Astrocyte (in vitro differentiated cells and primary cell): Measurements from ENCODE around the gene MYH10. TPM values are rescaled to one million over a fixed set of nuclear protein-coding genes. Genes with fewer than 3 reads are reported as not detected.

Experiments
- DNase-seq: peaks from one replicate; pipeline ENCODE4 v3.0.0-alpha.2; 2010; ENCODE audit warnings: low read depth
- FAIRE-seq: peaks from 2 replicates; lab custom pipeline; 2011; peaks lifted over from hg19 to GRCh38; lab: Jason Lieb, UNC
- H2AFZ ChIP-seq: 2 replicates; pipeline ENCODE4 v1.6.0; 2012; ENCODE audit warnings: low read depth, low read length, inconsistent platforms
- H3K27ac ChIP-seq: 2 replicates; pipeline ENCODE4 v1.5.1; 2011; ENCODE audit warnings: low read depth, low read length, inconsistent platforms
- H3K27me3 ChIP-seq: 2 replicates; pipeline ENCODE4 v1.6.0; 2011; ENCODE audit warnings: low read length, inconsistent platforms; ENCODE audit not compliant: insufficient read depth
- H3K36me3 ChIP-seq: 2 replicates; pipeline ENCODE4 v1.5.1; 2011; ENCODE audit warnings: low read length, inconsistent platforms; ENCODE audit not compliant: insufficient read depth
- H3K4me1 ChIP-seq: 2 replicates; pipeline ENCODE4 v1.5.1; 2011; ENCODE audit warnings: low read length, inconsistent platforms; ENCODE audit not compliant: insufficient read depth
- H3K4me2 ChIP-seq: 2 replicates; pipeline ENCODE4 v1.6.0; 2012; ENCODE audit warnings: low read length, inconsistent platforms
- H3K4me3 ChIP-seq: 2 replicates; pipeline ENCODE4 v1.5.1; 2011; ENCODE audit warnings: low read depth, mild to moderate bottlenecking, low read length, inconsistent platforms; ENCODE audit not compliant: insufficient read depth
- H3K79me2 ChIP-seq: 2 replicates; pipeline ENCODE4 v1.6.0; 2012; ENCODE audit warnings: mild to moderate bottlenecking, low read length, inconsistent platforms; ENCODE audit not compliant: insufficient read depth
- H3K9ac ChIP-seq: 2 replicates; pipeline ENCODE4 v1.6.0; 2012; ENCODE audit warnings: mild to moderate bottlenecking, low read length, inconsistent platforms
- H3K9me3 ChIP-seq: 2 replicates; pipeline ENCODE4 v1.5.1; 2012; ENCODE audit warnings: low read depth, mild to moderate bottlenecking, low read length, inconsistent platforms; ENCODE audit not compliant: insufficient read depth
- H4K20me1 ChIP-seq: 2 replicates; pipeline ENCODE4 v1.6.0; 2012; ENCODE audit warnings: low read length, inconsistent platforms; ENCODE audit not compliant: insufficient read depth
- H3K27ac Mint-ChIP-seq: one replicate; pipeline ENCODE4 v1.8.0; 2021; ENCODE audit warnings: mild to moderate bottlenecking, mixed read lengths; ENCODE audit not compliant: unreplicated experiment
- H3K27me3 Mint-ChIP-seq: one replicate; pipeline ENCODE4 v1.8.0; 2021; ENCODE audit warnings: low read depth, mixed read lengths; ENCODE audit not compliant: unreplicated experiment
- H3K36me3 Mint-ChIP-seq: one replicate; pipeline ENCODE4 v1.8.0; 2021; ENCODE audit warnings: low read depth, mixed read lengths; ENCODE audit not compliant: unreplicated experiment
- H3K4me1 Mint-ChIP-seq: one replicate; pipeline ENCODE4 v1.8.0; 2021; ENCODE audit warnings: low read depth, mixed read lengths; ENCODE audit not compliant: unreplicated experiment
- H3K4me3 Mint-ChIP-seq: one replicate; pipeline ENCODE4 v1.8.0; 2021; ENCODE audit warnings: mild to moderate bottlenecking, moderate library complexity, mixed read lengths; ENCODE audit not compliant: unreplicated experiment
- H3K9me3 Mint-ChIP-seq: one replicate; pipeline ENCODE4 v1.8.0; 2021; ENCODE audit warnings: mild to moderate bottlenecking, mixed read lengths; ENCODE audit not compliant: unreplicated experiment
- EZH2 ChIP-seq: IDR thresholded peaks from 2 replicates; pipeline ENCODE4 v1.6.1; 2012; ENCODE audit warnings: mild to moderate bottlenecking, low read length, inconsistent platforms; ENCODE audit not compliant: insufficient read depth
- total RNA-seq: library from RNA; stranded (reverse); gene quantifications from 2 replicates; pipeline ENCODE4 v1.2.1, GENCODE V29; 2021
- TF ChIP-seq, protein P1 (sequence below): IDR thresholded peaks from 2 replicates; pipeline ENCODE4 v1.5.1; 2011; ENCODE audit warnings: low read depth, mild to moderate bottlenecking, inconsistent platforms, low read length, moderate library complexity; ENCODE audit not compliant: insufficient read depth

Gene MYH10
- total RNA-seq, 1 donor from 2014 or later, result 150 TPM

DNA sequence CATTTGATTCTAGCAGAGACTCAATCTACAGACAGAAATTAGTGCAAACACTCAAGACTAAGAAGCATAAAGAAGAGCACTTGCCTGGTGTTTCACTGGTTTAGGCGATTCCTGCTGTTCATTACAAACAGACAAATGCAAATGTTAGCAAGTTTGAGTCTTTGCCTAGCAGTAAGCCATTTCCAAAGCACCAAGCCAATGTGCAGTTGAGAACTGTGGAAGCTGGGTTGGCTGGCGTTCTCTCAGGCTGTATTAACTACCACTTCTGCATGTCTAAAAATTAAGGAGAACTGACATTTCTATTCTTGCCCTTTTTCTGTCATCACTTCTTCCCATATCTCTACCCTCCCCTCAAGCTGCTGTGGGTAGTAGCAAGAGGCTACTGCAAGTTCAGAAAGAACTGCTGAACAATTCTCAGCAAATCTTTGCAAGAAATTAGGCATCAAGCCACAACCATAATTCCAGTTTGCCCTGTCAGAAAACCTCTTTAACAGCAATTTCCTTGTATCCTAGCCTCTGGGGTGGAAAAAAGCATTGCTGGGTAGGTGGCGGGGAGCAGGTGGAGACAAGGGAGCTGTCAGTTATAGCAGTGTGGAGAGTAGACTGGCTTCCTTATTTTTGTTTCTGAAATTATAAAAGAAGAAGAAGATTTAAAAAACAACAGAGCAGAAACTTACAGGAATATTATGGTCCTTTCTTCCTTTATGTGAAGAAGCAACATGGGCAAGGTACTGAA lies 53.8 kb downstream of the MYH10 start:
- Histone ChIP-seq H2AFZ (no peak overlapping the region), H3K79me2 (peaks cover 10% of the 10 kb centered on the region), H3K4me1 (no peaks in the 10 kb centered on the region), H3K4me3 (no peak overlapping the region), H3K36me3 (peaks cover 17% of the 10 kb centered on the region), H3K27me3 (no peaks in the 10 kb centered on the region), H4K20me1 (peaks cover 13% of the 10 kb centered on the region), H3K9ac (no peak overlapping the region), H3K27ac (no peak overlapping the region), H3K9me3 (no peaks in the 10 kb centered on the region), H3K4me2 (no peak overlapping the region)
- peaks cover 12% of the 10 kb centered on the region for H3K4me1 Mint-ChIP-seq
- H3K4me3 Mint-ChIP-seq, result no peak overlapping the region
- no peaks in the 10 kb centered on the region for H3K9me3 Mint-ChIP-seq
- no peak for TF ChIP-seq EZH2
- TF ChIP-seq, protein P1, sequence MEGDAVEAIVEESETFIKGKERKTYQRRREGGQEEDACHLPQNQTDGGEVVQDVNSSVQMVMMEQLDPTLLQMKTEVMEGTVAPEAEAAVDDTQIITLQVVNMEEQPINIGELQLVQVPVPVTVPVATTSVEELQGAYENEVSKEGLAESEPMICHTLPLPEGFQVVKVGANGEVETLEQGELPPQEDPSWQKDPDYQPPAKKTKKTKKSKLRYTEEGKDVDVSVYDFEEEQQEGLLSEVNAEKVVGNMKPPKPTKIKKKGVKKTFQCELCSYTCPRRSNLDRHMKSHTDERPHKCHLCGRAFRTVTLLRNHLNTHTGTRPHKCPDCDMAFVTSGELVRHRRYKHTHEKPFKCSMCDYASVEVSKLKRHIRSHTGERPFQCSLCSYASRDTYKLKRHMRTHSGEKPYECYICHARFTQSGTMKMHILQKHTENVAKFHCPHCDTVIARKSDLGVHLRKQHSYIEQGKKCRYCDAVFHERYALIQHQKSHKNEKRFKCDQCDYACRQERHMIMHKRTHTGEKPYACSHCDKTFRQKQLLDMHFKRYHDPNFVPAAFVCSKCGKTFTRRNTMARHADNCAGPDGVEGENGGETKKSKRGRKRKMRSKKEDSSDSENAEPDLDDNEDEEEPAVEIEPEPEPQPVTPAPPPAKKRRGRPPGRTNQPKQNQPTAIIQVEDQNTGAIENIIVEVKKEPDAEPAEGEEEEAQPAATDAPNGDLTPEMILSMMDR, result no peak
- DNase-seq (no peak), FAIRE-seq (no peak)
- H3K27me3 Mint-ChIP-seq, result no peaks in the 10 kb centered on the region
- peaks cover 6% of the 10 kb centered on the region for H3K36me3 Mint-ChIP-seq
- no peak overlapping the region for H3K27ac Mint-ChIP-seq

DNA sequence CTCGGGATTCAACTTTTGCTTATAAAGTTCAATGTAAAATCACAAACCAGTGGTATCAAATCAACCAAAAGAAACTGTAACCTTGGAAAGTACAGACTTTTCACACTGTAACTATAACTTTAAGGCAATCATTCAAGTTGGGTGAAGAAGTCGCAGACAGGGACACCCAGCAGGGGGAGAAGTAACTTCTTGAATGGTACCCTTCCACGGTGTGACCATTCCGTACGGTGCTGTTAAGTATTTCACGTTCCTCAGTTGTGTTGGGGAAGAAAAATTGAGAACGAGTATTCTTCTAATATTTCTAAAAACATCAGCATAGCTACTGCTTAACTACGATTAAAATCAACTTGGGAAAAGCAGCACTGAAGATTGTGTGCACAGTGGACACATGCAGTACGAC lies 55.8 kb downstream of the MYH10 start:
- no peak overlapping the region for H3K27ac ChIP-seq
- Mint-ChIP-seq H3K27me3 (no peaks in the 10 kb centered on the region), H3K4me3 (no peak overlapping the region), H3K36me3 (peaks cover 9% of the 10 kb centered on the region), H3K27ac (no peak overlapping the region), H3K9me3 (no peaks in the 10 kb centered on the region), H3K4me1 (peaks cover 1% of the 10 kb centered on the region)
- H3K4me3 ChIP-seq, result no peak overlapping the region
- no peak overlapping the region for H3K4me2 ChIP-seq
- H3K4me1 ChIP-seq, result no peaks in the 10 kb centered on the region
- no peaks in the 10 kb centered on the region for H3K27me3 ChIP-seq
- no peak for DNase-seq
- H3K9ac ChIP-seq, result no peak overlapping the region
- H3K79me2 ChIP-seq, result no peaks in the 10 kb centered on the region
- TF ChIP-seq, protein P1, result no peak
- TF ChIP-seq EZH2, result no peak
- no peaks in the 10 kb centered on the region for H3K9me3 ChIP-seq
- FAIRE-seq, result no peak
- peaks cover 21% of the 10 kb centered on the region for H3K36me3 ChIP-seq
- H4K20me1 ChIP-seq, result peaks cover 8% of the 10 kb centered on the region
- H2AFZ ChIP-seq, result no peak overlapping the region

DNA sequence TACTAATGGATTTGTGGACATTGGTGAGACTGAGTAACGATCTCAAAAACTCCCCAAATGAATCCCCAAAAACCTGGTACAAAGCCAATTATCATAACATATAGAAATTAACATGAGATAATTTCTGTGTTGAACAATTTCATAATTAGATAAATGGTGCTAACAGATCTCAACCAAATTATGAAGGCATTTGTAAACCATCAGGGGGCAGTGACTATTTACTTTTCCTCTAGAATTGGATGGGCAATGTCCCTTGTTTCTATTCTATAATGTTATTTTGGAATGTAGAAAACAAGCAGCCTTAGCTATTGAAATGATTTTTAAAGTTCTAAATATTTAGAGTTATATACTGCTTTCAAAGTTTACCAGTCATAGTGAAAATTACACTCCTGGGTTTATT lies 57.8 kb downstream of the MYH10 start:
- peaks cover 16% of the 10 kb centered on the region for H3K36me3 Mint-ChIP-seq

More for the DNA sequence above, 57.8 kb downstream of the MYH10 start:
- DNase-seq, result no peak
- no peak overlapping the region for H3K27ac ChIP-seq
- peaks cover 8% of the 10 kb centered on the region for H4K20me1 ChIP-seq
- peaks cover 40% of the 10 kb centered on the region for H3K36me3 ChIP-seq
- H3K4me2 ChIP-seq, result no peak overlapping the region
- no peaks in the 10 kb centered on the region for H3K9me3 Mint-ChIP-seq
- no peaks in the 10 kb centered on the region for H3K9me3 ChIP-seq
- H2AFZ ChIP-seq, result no peak overlapping the region
- H3K27me3 ChIP-seq, result no peaks in the 10 kb centered on the region
- H3K9ac ChIP-seq, result no peak overlapping the region
- no peak for TF ChIP-seq EZH2
- TF ChIP-seq, protein P1, result peak; percentile 17
- no peaks in the 10 kb centered on the region for H3K4me1 ChIP-seq
- peaks cover 2% of the 10 kb centered on the region for H3K4me1 Mint-ChIP-seq
- H3K79me2 ChIP-seq, result no peaks in the 10 kb centered on the region
- FAIRE-seq, result no peak
- H3K27ac Mint-ChIP-seq, result no peak overlapping the region
- H3K4me3 Mint-ChIP-seq, result no peak overlapping the region
- H3K4me3 ChIP-seq, result no peak overlapping the region
- no peaks in the 10 kb centered on the region for H3K27me3 Mint-ChIP-seq
